ENCODE measurements around the gene LNX1. TPM values are rescaled to one million over a fixed set of nuclear protein-coding genes. Genes with fewer than 3 reads are reported as not detected.

Gene LNX1
- total and polyA plus RNA-seq, 10 of the 15 experiments (the other 5 are each of a cell fraction or from before 2014, with no cell fraction given): 0.72 to 1.4 (median 1.0) TPM

- ChIA-PET POLR2A (no interaction called here), CTCF (no interaction called here), SMC1A (ENCODE audit: uncharacterized antibody, unreplicated experiment) (interaction anchor here (0.8 to 2.2 kb wide), 3 partner anchors 11 to 158 kb away, joined by 3 to 6 read pairs (median 5); no protein-coding TSS in a partner anchor), RAD21 (ENCODE audit: unreplicated experiment) (no interaction called here)
- H3K4me2 ChIP-seq (ENCODE audit: control insufficient read depth, insufficient read depth): no peak overlapping the region
- no TSS peak for BruUV-seq (replicated peaks)
- intact Hi-C loops (cut with micrococcal nuclease; ENCODE audit: unreplicated experiment): no loop called here
- FAIRE-seq (no peak), ATAC-seq (no peak), DNase-seq (ENCODE audit: low read depth, low spot score) (no peak)
- TF ChIP-seq RFX5 (IDR thresholded peaks at IDR 0.05; ENCODE audit: low read depth, low read length) (no peak), SMC3 (IDR thresholded peaks at IDR 0.05; ENCODE audit: borderline replicate concordance, low read length) (no peak), ZNF207 (IDR thresholded peaks at IDR 0.05; ENCODE audit: borderline replicate concordance) (no peak), EED (IDR thresholded peaks at IDR 0.05; ENCODE audit: low read depth) (no peak)
- H3K4me1 ChIP-seq (ENCODE audit: control insufficient read depth, insufficient read depth, low read length): no peaks in the 10 kb centered on the region
- no peaks in the 10 kb centered on the region for H3K27me3 ChIP-seq (replicated peaks in 1 of 2; ENCODE audit: control insufficient read depth in 2 of 2, insufficient read depth in 2 of 2, low read length in 1 of 2)
- in situ Hi-C loops (cut with MboI): no loop called here
- 0% methylated on average over 1 of the region's 2 CpGs for WGBS (ENCODE audit: insufficient coverage, insufficient replicate concordance, low lambda C conversion rate, missing lambda C conversion rate)
- H3K4me3 ChIP-seq: no peak overlapping the region
- no peaks in the 10 kb centered on the region for H3K36me3 ChIP-seq (ENCODE audit: control insufficient read depth in 2 of 2, insufficient read depth in 2 of 2, low read length in 1 of 2)
- no peak overlapping the region for H2AFZ ChIP-seq (ENCODE audit: control insufficient read depth, low read depth, low read length)
- H3K9me3 ChIP-seq (replicated peaks; ENCODE audit: control insufficient read depth, insufficient read depth, low read length): no peaks in the 10 kb centered on the region; the same call in 2 of the 3 replicates
- no peak overlapping the region for H3K9ac ChIP-seq (ENCODE audit: control insufficient read depth, insufficient read depth, low read length)
- no peaks in the 10 kb centered on the region for H3K79me2 ChIP-seq (ENCODE audit: control insufficient read depth, insufficient read depth, low read length)
- H4K20me1 ChIP-seq (ENCODE audit: control insufficient read depth, insufficient read depth): no peaks in the 10 kb centered on the region
- H3K27ac ChIP-seq (ENCODE audit: control insufficient read depth, insufficient read depth): no peak overlapping the region
These were observed 43.3 kb downstream of the LNX1 start for GRCh38 chr4:53547983-53548382.

GRCh38 chr4:53545942-53546581 lies 45.2 kb downstream of the LNX1 start:
- H3K27ac ChIP-seq (ENCODE audit: control insufficient read depth, insufficient read depth): no peak overlapping the region
- H2AFZ ChIP-seq (ENCODE audit: control insufficient read depth, low read depth, low read length): no peak overlapping the region
- H3K79me2 ChIP-seq (ENCODE audit: control insufficient read depth, insufficient read depth, low read length): no peaks in the 10 kb centered on the region
- intact Hi-C loops (cut with micrococcal nuclease; ENCODE audit: unreplicated experiment): no loop called here
- RAD21 ChIA-PET (ENCODE audit: unreplicated experiment): interaction anchor here (0.7 to 1.5 kb wide), 3 partner anchors 44 to 95 kb away, joined by 3 to 7 read pairs (median 3); no protein-coding TSS in a partner anchor
- SMC1A ChIA-PET (ENCODE audit: uncharacterized antibody, unreplicated experiment): interaction anchor here (1.0 to 1.6 kb wide), 9 partner anchors 9 to 141 kb away, joined by 3 to 6 read pairs (median 4); no protein-coding TSS in a partner anchor
- CTCF ChIA-PET: interaction anchor here (1.0 to 1.8 kb wide), 6 partner anchors 8 to 160 kb away, joined by 3 to 9 read pairs (median 5); no protein-coding TSS in a partner anchor
- no peaks in the 10 kb centered on the region for H3K36me3 ChIP-seq (ENCODE audit: control insufficient read depth in 2 of 2, insufficient read depth in 2 of 2, low read length in 1 of 2)
- ATAC-seq: no peak
- POLR2A ChIA-PET: interaction anchor here (1.1 to 1.4 kb wide), 3 partner anchors 9 to 15 kb away, joined by 3 read pairs; no protein-coding TSS in a partner anchor
- no peaks in the 10 kb centered on the region; the same call in 2 of the 3 replicates for H3K9me3 ChIP-seq (replicated peaks; ENCODE audit: control insufficient read depth, insufficient read depth, low read length)
- BruUV-seq (replicated peaks): no TSS peak
- no peaks in the 10 kb centered on the region for H3K27me3 ChIP-seq (replicated peaks in 1 of 2; ENCODE audit: control insufficient read depth in 2 of 2, insufficient read depth in 2 of 2, low read length in 1 of 2)
- no peak for FAIRE-seq
- no peak for DNase-seq (ENCODE audit: low read depth, low spot score)
- no peak overlapping the region for H3K4me3 ChIP-seq
- TF ChIP-seq BCL11A (IDR thresholded peaks at IDR 0.05; ENCODE audit: low read depth, low read length): no peak
- no peak for TF ChIP-seq ATF7 (IDR thresholded peaks at IDR 0.05; ENCODE audit: low read depth)
- TF ChIP-seq RELA (IDR thresholded peaks at IDR 0.05; ENCODE audit: borderline replicate concordance, partially characterized antibody): no peak
- no peak for TF ChIP-seq TCF7 (IDR thresholded peaks at IDR 0.05; ENCODE audit: borderline replicate concordance)
- no peak for TF ChIP-seq ZNF217 (IDR thresholded peaks at IDR 0.05)
- TF ChIP-seq LARP7 (IDR thresholded peaks at IDR 0.05): no peak
- TF ChIP-seq E4F1 (IDR thresholded peaks at IDR 0.05; ENCODE audit: borderline replicate concordance, partially characterized antibody): no peak
- TF ChIP-seq ZNF274 (IDR thresholded peaks at IDR 0.05; ENCODE audit: insufficient read depth, insufficient read length): no peak
- TF ChIP-seq CBFB (IDR thresholded peaks at IDR 0.05; ENCODE audit: low read depth): no peak
- H3K9ac ChIP-seq (ENCODE audit: control insufficient read depth, insufficient read depth, low read length): no peak overlapping the region
- H3K4me1 ChIP-seq (ENCODE audit: control insufficient read depth, insufficient read depth, low read length): no peaks in the 10 kb centered on the region
- no peak overlapping the region for H3K4me2 ChIP-seq (ENCODE audit: control insufficient read depth, insufficient read depth)
- in situ Hi-C loops (cut with MboI): no loop called here
- 7% methylated on average over 3 of the region's 3 CpGs for WGBS (ENCODE audit: insufficient coverage, insufficient replicate concordance, low lambda C conversion rate, missing lambda C conversion rate)
- H4K20me1 ChIP-seq (ENCODE audit: control insufficient read depth, insufficient read depth): no peaks in the 10 kb centered on the region

Data from GM12878 (cell line).